Astrocyte of the spinal cord (primary cell): ENCODE data around the gene TSPYL6.
"Not testable (repeated sequence)": the region's sequence is repeated elsewhere in the genome, so short reads cannot be mapped to it uniquely, and the experiment has no call there.

Experiments used
- DNase-seq: peaks from one replicate; pipeline ENCODE4 v3.0.0; 2011; ENCODE audit warnings: low read depth, low spot score
- H3K4me3 ChIP-seq: 2 replicates; pipeline ENCODE4 v1.5.1; 2011; ENCODE audit warnings: low read depth, mild to moderate bottlenecking, low read length, moderate library complexity
- CTCF ChIP-seq: IDR thresholded peaks from 2 replicates; pipeline ENCODE4 v1.5.1; 2012; ENCODE audit warnings: low read depth, mild to moderate bottlenecking, low read length, inconsistent platforms
- in situ Hi-C: cut with HindIII; loops from 2 replicates; pipeline ENCODE4 v1.10.0; 2017; ENCODE audit warnings: low sequenced_read_pairs

Gene TSPYL6

GRCh38 chr2:54271189-54271588 is 15.2 kb upstream of the TSPYL6 start:
- no peak overlapping the region for H3K4me3 ChIP-seq
- TF ChIP-seq CTCF = no peak
- DNase-seq = no peak
- in situ Hi-C loops = no loop called here

GRCh38 chr2:54267577-54267976 is 11.5 kb upstream of the TSPYL6 start:
- no peak for TF ChIP-seq CTCF
- in situ Hi-C loops = no loop called here
- DNase-seq = no peak

GRCh38 chr2:54265081-54265480 is 9.1 kb upstream of the TSPYL6 start:
- DNase-seq, H3K4me3 ChIP-seq, in situ Hi-C loops: not testable (repeated sequence)

More at GRCh38 chr2:54267577-54267976, 11.5 kb upstream of the TSPYL6 start:
- H3K4me3 ChIP-seq = no peak overlapping the region

- H3K4me3 ChIP-seq = no peak overlapping the region
- in situ Hi-C loops = no loop called here
- TF ChIP-seq CTCF = no peak
- no peak for DNase-seq
These were observed 6.2 kb upstream of the TSPYL6 start for GRCh38 chr2:54262015-54262765.

GRCh38 chr2:54261537-54261936 is 5.5 kb upstream of the TSPYL6 start:
- no peak overlapping the region for H3K4me3 ChIP-seq
- in situ Hi-C loops = no loop called here
- no peak for DNase-seq
- no peak for TF ChIP-seq CTCF

GRCh38 chr2:54260241-54260595 is 4.2 kb upstream of the TSPYL6 start:
- H3K4me3 ChIP-seq = no peak overlapping the region
- in situ Hi-C loops = no loop called here
- DNase-seq = no peak
- no peak for TF ChIP-seq CTCF

GRCh38 chr2:54259413-54260240 is 3.6 kb upstream of the TSPYL6 start:
- no peak for TF ChIP-seq CTCF
- no peak overlapping the region for H3K4me3 ChIP-seq
- in situ Hi-C loops = no loop called here
- DNase-seq = no peak
